ENCODE results near the gene ERFL. TPM values are rescaled to one million over a fixed set of nuclear protein-coding genes. Genes with fewer than 3 reads are reported as not detected.

Gene ERFL
- 1 to 10 TPM in 2 of 4 donors, under 1 TPM in 1, not detected in 1; 0.94 to 1.7 (median 1.7) TPM for total RNA-seq

- H3K27me3 ChIP-seq: peaks cover 0 to 39% of the 10 kb centered on the region in 2 donors
- peak within 1 kb of the TSS; percentile 38 to 64 (median 54) for H3K4me3 ChIP-seq
- H3K27ac ChIP-seq: peak within 1 kb of the TSS; percentile 1 to 80 (median 50)
- no peak for DNase-seq
- H3K36me3 ChIP-seq: no peaks in the 10 kb centered on the region
- TF ChIP-seq POLR2A (IDR thresholded peaks at IDR 0.05): no peak
- TF ChIP-seq CTCF (IDR thresholded peaks at IDR 0.05): no peak
- peaks cover 0 to 30% (median 16%) of the 10 kb centered on the region in 4 donors for H3K4me1 ChIP-seq
- H3K9me3 ChIP-seq: no peaks in the 10 kb centered on the region
Observed at GRCh38 chr19:41928221-41928683, at the start of gene ERFL. Gene ERFL, minus strand, starts transcription at chr19:41928449. Its CDS starts 15,530 bp downstream, at chr19:41912919.

GRCh38 chr19:41977916-41978315 lies 49.7 kb upstream of the ERFL start:
- TF ChIP-seq POLR2A (IDR thresholded peaks at IDR 0.05): no peak
- TF ChIP-seq CTCF (IDR thresholded peaks at IDR 0.05): no peak
- Histone ChIP-seq H3K4me1 (no peaks in the 10 kb centered on the region), H3K27me3 (no peaks in the 10 kb centered on the region), H3K9me3 (no peaks in the 10 kb centered on the region), H3K4me3 (no peak overlapping the region), H3K27ac (no peak overlapping the region), H3K36me3 (no peaks in the 10 kb centered on the region)
- no peak for DNase-seq

- H3K9me3 ChIP-seq: no peaks in the 10 kb centered on the region
- H3K4me3 ChIP-seq: no peak overlapping the region
- H3K27me3 ChIP-seq: no peaks in the 10 kb centered on the region
- no peaks in the 10 kb centered on the region for H3K4me1 ChIP-seq
- DNase-seq: no peak
- no peak for TF ChIP-seq CTCF (IDR thresholded peaks at IDR 0.05)
- H3K27ac ChIP-seq: no peak overlapping the region
- no peaks in the 10 kb centered on the region for H3K36me3 ChIP-seq
Observed at GRCh38 chr19:41974652-41975051, 46.4 kb upstream of the ERFL start.

- TF ChIP-seq POLR2A (IDR thresholded peaks at IDR 0.05): no peak
- no peak for TF ChIP-seq CTCF (IDR thresholded peaks at IDR 0.05)
- H3K4me1 ChIP-seq: no peaks in the 10 kb centered on the region
Observed at GRCh38 chr19:41971363-41971762, 43.1 kb upstream of the ERFL start.

GRCh38 chr19:41969772-41970458 lies 41.7 kb upstream of the ERFL start:
- H3K4me1 ChIP-seq: no peaks in the 10 kb centered on the region
- no peak for TF ChIP-seq POLR2A (IDR thresholded peaks at IDR 0.05)
- no peak for TF ChIP-seq CTCF (IDR thresholded peaks at IDR 0.05)
- H3K27ac ChIP-seq: no peak overlapping the region
- H3K4me3 ChIP-seq: no peak overlapping the region
- no peaks in the 10 kb centered on the region for H3K9me3 ChIP-seq
- no peak for DNase-seq
- no peaks in the 10 kb centered on the region for H3K36me3 ChIP-seq
- no peaks in the 10 kb centered on the region for H3K27me3 ChIP-seq

More at GRCh38 chr19:41971363-41971762, 43.1 kb upstream of the ERFL start:
- Histone ChIP-seq H3K9me3 (no peaks in the 10 kb centered on the region), H3K4me3 (no peak overlapping the region), H3K27me3 (no peaks in the 10 kb centered on the region), H3K36me3 (no peaks in the 10 kb centered on the region), H3K27ac (no peak overlapping the region)
- no peak for DNase-seq

Measured in Peyer's patch (tissue), 4 donors.